H9 (cell line): ENCODE results near the gene TDRD9. TPM values are rescaled to one million over a fixed set of nuclear protein-coding genes. Genes with fewer than 3 reads are reported as not detected.

Experiments used
- DNase-seq: peaks from one replicate; pipeline ENCODE4 v3.0.0-alpha.2; 2017
- H2AFZ ChIP-seq: one replicate; pipeline ENCODE4 v1.6.1; 2013; ENCODE audit warnings: mild to moderate bottlenecking, low read length, control low read depth, moderate library complexity
- H2AK5ac ChIP-seq: 2 replicates; pipeline ENCODE4 v1.6.1; 2013; ENCODE audit warnings: low read length, control low read depth, mixed read lengths; ENCODE audit not compliant: insufficient read length
- H2BK120ac ChIP-seq: one replicate; pipeline ENCODE4 v1.6.1; 2013; ENCODE audit warnings: low read depth, mild to moderate bottlenecking, low read length, control low read depth, inconsistent platforms; ENCODE audit not compliant: poor library complexity, severe bottlenecking
- H2BK12ac ChIP-seq: 2 replicates; pipeline ENCODE4 v1.6.1; 2013; ENCODE audit warnings: low read length, control low read depth, mixed read lengths, low read depth; ENCODE audit not compliant: insufficient read length
- H2BK15ac ChIP-seq: 2 replicates; pipeline ENCODE4 v1.6.1; 2013; ENCODE audit warnings: low read depth, low read length, control low read depth
- H2BK20ac ChIP-seq: one replicate; pipeline ENCODE4 v1.6.1; 2013; ENCODE audit warnings: low read depth, mild to moderate bottlenecking, low read length, control low read depth, inconsistent platforms; ENCODE audit not compliant: poor library complexity, severe bottlenecking
- H2BK5ac ChIP-seq: 2 replicates; pipeline ENCODE4 v1.6.1; 2013; ENCODE audit warnings: low read length, control low read depth, mixed read lengths; ENCODE audit not compliant: insufficient read length
- H3K14ac ChIP-seq: 2 replicates; pipeline ENCODE4 v1.6.1; 2013; ENCODE audit warnings: low read length, control low read depth; ENCODE audit not compliant: insufficient read depth
- H3K18ac ChIP-seq: 2 replicates; pipeline ENCODE4 v1.6.1; 2013; ENCODE audit warnings: low read depth, mild to moderate bottlenecking, mixed read lengths, low read length, control low read depth; ENCODE audit not compliant: insufficient read length
- H3K23ac ChIP-seq: 2 replicates; pipeline ENCODE4 v1.6.1; 2013; ENCODE audit warnings: low read length, control low read depth, mixed read lengths, low read depth; ENCODE audit not compliant: insufficient read length
- H3K23me2 ChIP-seq: 2 replicates; pipeline ENCODE4 v1.6.1; 2013; ENCODE audit warnings: low read depth, mild to moderate bottlenecking, mixed read lengths, low read length, control low read depth; ENCODE audit not compliant: insufficient read length, poor library complexity, severe bottlenecking
- H3K27ac ChIP-seq: 2 replicates; pipeline ENCODE4 v1.5.1; 2013; ENCODE audit warnings: low read length, control low read depth, mixed read lengths, low read depth; ENCODE audit not compliant: insufficient read length
- H3K27me3 ChIP-seq: 2 replicates; pipeline ENCODE4 v1.6.1; 2013; ENCODE audit warnings: low read length, control low read depth, inconsistent platforms; ENCODE audit not compliant: insufficient read depth
- H3K4ac ChIP-seq: 2 replicates; pipeline ENCODE4 v1.6.1; 2013; ENCODE audit warnings: low read depth, mild to moderate bottlenecking, control low read depth, inconsistent platforms, low read length, moderate library complexity
- H3K4me1 ChIP-seq: 2 replicates; pipeline ENCODE4 v1.6.1; 2013; ENCODE audit warnings: low read length, control low read depth, inconsistent platforms; ENCODE audit not compliant: insufficient read depth
- H3K4me2 ChIP-seq: 2 replicates; pipeline ENCODE4 v1.6.1; 2013; ENCODE audit warnings: low read length, control low read depth, mixed read lengths; ENCODE audit not compliant: insufficient read length, insufficient read depth
- H3K56ac ChIP-seq: 2 replicates; pipeline ENCODE4 v1.6.1; 2013; ENCODE audit warnings: low read depth, mild to moderate bottlenecking, mixed read lengths, low read length, control low read depth; ENCODE audit not compliant: insufficient read length
- H3K79me1 ChIP-seq: 2 replicates; pipeline ENCODE4 v1.6.1; 2013; ENCODE audit warnings: low read depth, mild to moderate bottlenecking, moderate library complexity, low read length, control low read depth, inconsistent platforms; ENCODE audit not compliant: insufficient read depth, poor library complexity, severe bottlenecking
- H3K79me2 ChIP-seq: 2 replicates; pipeline ENCODE4 v1.6.1; 2013; ENCODE audit warnings: low read length, control low read depth, inconsistent platforms; ENCODE audit not compliant: insufficient read depth
- H3K9ac ChIP-seq: 2 replicates; pipeline ENCODE4 v1.6.1; 2013; ENCODE audit warnings: low read length, control low read depth, mixed read lengths; ENCODE audit not compliant: insufficient read length; ENCODE audit errors: extremely low read depth
- H3K9me3 ChIP-seq: one replicate; pipeline ENCODE4 v1.6.1; 2013; ENCODE audit warnings: low read depth, low read length, inconsistent platforms; ENCODE audit not compliant: control insufficient read depth
- H3T11ph ChIP-seq: one replicate; pipeline ENCODE4 v1.6.1; 2013; ENCODE audit warnings: mild to moderate bottlenecking, low read length, control low read depth, inconsistent platforms
- H4K20me1 ChIP-seq: one replicate; pipeline ENCODE4 v1.6.1; 2013; ENCODE audit not compliant: control insufficient read depth, insufficient read length, insufficient read depth
- H4K5ac ChIP-seq: 2 replicates; pipeline ENCODE4 v1.6.1; 2013; ENCODE audit warnings: low read depth, mild to moderate bottlenecking, mixed read lengths, low read length, control low read depth; ENCODE audit not compliant: insufficient read length
- H4K8ac ChIP-seq: replicated peaks from 2 replicates; pipeline ENCODE4 v1.6.1; 2013; ENCODE audit warnings: low read length, control low read depth, mixed read lengths, low read depth; ENCODE audit not compliant: insufficient read length
- H4K91ac ChIP-seq: 2 replicates; pipeline ENCODE4 v1.6.1; 2013; ENCODE audit warnings: low read depth, mild to moderate bottlenecking, moderate library complexity, mixed read lengths, low read length, control low read depth; ENCODE audit not compliant: insufficient read length
- H3K27ac Mint-ChIP-seq, 3 experiments: 2 replicates in 2 of 3; 3 replicates in 1 of 3; pipeline ENCODE4 v1.8.0; 2020 to 2021; ENCODE audit warnings: mixed read lengths in 3 of 3, mild to moderate bottlenecking in 1 of 3, moderate library complexity in 1 of 3
- H3K27me3 Mint-ChIP-seq: 2 replicates; pipeline ENCODE4 v1.8.0; 2021; ENCODE audit warnings: low read depth, mild to moderate bottlenecking, moderate library complexity, mixed read lengths
- H3K36me3 Mint-ChIP-seq, 3 experiments: 2 replicates in 2 of 3; 3 replicates in 1 of 3; pipeline ENCODE4 v1.8.0; 2020 to 2021; ENCODE audit warnings: low read depth in 3 of 3, mixed read lengths in 3 of 3; ENCODE audit not compliant: insufficient read depth in 1 of 3
- H3K4me1 Mint-ChIP-seq, 2 experiments: 2 replicates each; pipeline ENCODE4 v1.8.0; 2020; ENCODE audit warnings: mixed read lengths in 2 of 2
- H3K4me3 Mint-ChIP-seq, 2 experiments: 2 replicates in 1 of 2; 3 replicates in 1 of 2; pipeline ENCODE4 v1.8.0; 2020 to 2021; ENCODE audit warnings: mild to moderate bottlenecking in 2 of 2, mixed read lengths in 2 of 2, moderate library complexity in 1 of 2
- H3K9me3 Mint-ChIP-seq, 2 experiments: 2 replicates in 1 of 2; 3 replicates in 1 of 2; pipeline ENCODE4 v1.8.0; 2020; ENCODE audit warnings: mild to moderate bottlenecking in 2 of 2, mixed read lengths in 2 of 2, moderate library complexity in 1 of 2
- CTCF ChIP-seq: fragments of 200-600 bp; sonication (generic); conservative IDR thresholded peaks from 3 replicates; pipeline ENCODE4 v1.8.0; 2021; ENCODE audit warnings: antibody characterized with exemption, mild to moderate bottlenecking
- WGBS: extraction: QIAGEN DNeasy Blood & Tissue Kit; methylation state at CpG from one replicate; pipeline ENCODE4 v1.1.7; 2013; ENCODE audit warnings: missing lambda C conversion rate, low lambda C conversion rate, mixed read lengths; ENCODE audit not compliant: insufficient read length; ENCODE audit errors: extremely low coverage; 5-methylcytosine and 5-hydroxymethylcytosine counted together
- total RNA-seq: library from RNA; stranded (reverse); gene quantifications from 2 replicates; pipeline ENCODE4 v1.2.1, GENCODE V29; 2021

Gene TDRD9
- total RNA-seq, 1 experiment from 2014 or later = not detected

GRCh38 chr14:104036212-104036611 lies 108.0 kb downstream of the TDRD9 start:
- H3K79me2 ChIP-seq = no peaks in the 10 kb centered on the region
- no peaks in the 10 kb centered on the region for H3K36me3 Mint-ChIP-seq
- no peak overlapping the region for H3K27ac ChIP-seq
- H2AK5ac ChIP-seq = no peak overlapping the region
- no peaks in the 10 kb centered on the region for H3K23me2 ChIP-seq
- H3K27me3 Mint-ChIP-seq = peaks cover 14% of the 10 kb centered on the region
- no peak overlapping the region for H2BK15ac ChIP-seq
- no peak overlapping the region for H3K56ac ChIP-seq
- no peak overlapping the region for H3K4ac ChIP-seq
- H3K9me3 ChIP-seq = no peaks in the 10 kb centered on the region
- no peak for TF ChIP-seq CTCF
- H2AFZ ChIP-seq = no peak overlapping the region
- H2BK20ac ChIP-seq = no peak overlapping the region
- H4K5ac ChIP-seq = no peak overlapping the region
- no peaks in the 10 kb centered on the region for H4K20me1 ChIP-seq
- no peak overlapping the region for H3K4me2 ChIP-seq
- H3K18ac ChIP-seq = no peak overlapping the region
- DNase-seq = no peak
- no peaks in the 10 kb centered on the region for H3K79me1 ChIP-seq
- no peak overlapping the region for H4K91ac ChIP-seq
- H3K4me1 Mint-ChIP-seq = peaks cover 4 to 6% of the 10 kb centered on the region in 2 experiments; a peak in 2 of 4 replicates
- H3K14ac ChIP-seq = no peak overlapping the region
- no peak overlapping the region for H3K9ac ChIP-seq
- H3K4me1 ChIP-seq = no peaks in the 10 kb centered on the region
- H2BK5ac ChIP-seq = no peak overlapping the region
- H2BK12ac ChIP-seq = no peak overlapping the region
- H3T11ph ChIP-seq = no peak overlapping the region
- no peaks in the 10 kb centered on the region; a peak in 1 of 5 replicates for H3K9me3 Mint-ChIP-seq
- H3K23ac ChIP-seq = no peak overlapping the region
- WGBS = no CpG with 5 or more reads among the region's 7 CpGs
- no peaks in the 10 kb centered on the region for H3K27me3 ChIP-seq
- no peak overlapping the region for H4K8ac ChIP-seq
- H3K4me3 Mint-ChIP-seq = no peak overlapping the region
- no peak overlapping the region for H3K27ac Mint-ChIP-seq
- no peak overlapping the region for H2BK120ac ChIP-seq
